Parathyroid adenoma (tissue), 2 donors: Measurements from ENCODE around the gene IL17RD.

Experiments used
- H2AFZ ChIP-seq: fragments of 300-600 bp; sonication (generic); one replicate; pipeline ENCODE4 v1.7.0; 2017; ENCODE audit warnings: antibody characterized with exemption, mild to moderate bottlenecking
- H3K27ac ChIP-seq: fragments of 300-600 bp; sonication (generic); one replicate; pipeline ENCODE4 v1.7.0; 2017
- H3K27me3 ChIP-seq: fragments of 300-600 bp; sonication (generic); one replicate; pipeline ENCODE4 v1.7.0; 2017; ENCODE audit warnings: low read length; ENCODE audit not compliant: control insufficient read depth, insufficient read depth
- H3K36me3 ChIP-seq: fragments of 300-600 bp; sonication (generic); one replicate; pipeline ENCODE4 v1.7.0; 2017; ENCODE audit warnings: low read length; ENCODE audit not compliant: control insufficient read depth, insufficient read depth
- H3K4me1 ChIP-seq: fragments of 300-600 bp; sonication (generic); one replicate; pipeline ENCODE4 v1.7.0; 2017; ENCODE audit warnings: control low read depth
- H3K4me2 ChIP-seq: fragments of 300-600 bp; sonication (generic); one replicate; pipeline ENCODE4 v1.7.0; 2017; ENCODE audit warnings: low read length
- H3K4me3 ChIP-seq: fragments of 300-600 bp; sonication (generic); one replicate; pipeline ENCODE4 v1.7.0; 2017; ENCODE audit warnings: low read depth, low read length
- H3K79me2 ChIP-seq: fragments of 300-600 bp; sonication (generic); one replicate; pipeline ENCODE4 v1.7.0; 2017; ENCODE audit warnings: control low read depth
- H3K9ac ChIP-seq: fragments of 300-600 bp; sonication (generic); one replicate; pipeline ENCODE4 v1.7.0; 2017; ENCODE audit warnings: mild to moderate bottlenecking
- H3K9me3 ChIP-seq: fragments of 300-600 bp; sonication (generic); one replicate; pipeline ENCODE4 v1.7.0; 2017; ENCODE audit warnings: low read length; ENCODE audit not compliant: control insufficient read depth
- CTCF ChIP-seq: fragments of 300-600 bp; sonication (generic); IDR thresholded peaks from one replicate; pipeline ENCODE4 v1.7.0; 2017; ENCODE audit warnings: antibody characterized with exemption, mild to moderate bottlenecking
- donor health status: primary hyperparathyroidism.

IL17RD gene

GRCh38 chr3:57151021-57151449, 14.1 kb downstream of the IL17RD start:
- Histone ChIP-seq H3K79me2 (no peaks in the 10 kb centered on the region), H3K9ac (no peak overlapping the region), H3K27ac (peak overlapping the region; percentile 78), H3K27me3 (no peaks in the 10 kb centered on the region), H3K9me3 (no peaks in the 10 kb centered on the region), H3K36me3 (no peaks in the 10 kb centered on the region), H3K4me1 (peaks cover 18% of the 10 kb centered on the region), H3K4me3 (no peak overlapping the region), H2AFZ (peak overlapping the region; percentile 12), H3K4me2 (peak overlapping the region; percentile 5)
- TF ChIP-seq CTCF, result no peak

- no peaks in the 10 kb centered on the region for H3K9me3 ChIP-seq
- no peaks in the 10 kb centered on the region for H3K27me3 ChIP-seq
- no peak overlapping the region for H3K4me2 ChIP-seq
- peak overlapping the region; percentile 12 for H2AFZ ChIP-seq
- H3K36me3 ChIP-seq, result no peaks in the 10 kb centered on the region
- no peak overlapping the region for H3K9ac ChIP-seq
- peaks cover 18% of the 10 kb centered on the region for H3K4me1 ChIP-seq
- no peak for TF ChIP-seq CTCF
- no peak overlapping the region for H3K4me3 ChIP-seq
- H3K27ac ChIP-seq, result peak overlapping the region; percentile 78
- no peaks in the 10 kb centered on the region for H3K79me2 ChIP-seq
These were observed 15.0 kb downstream of the IL17RD start for GRCh38 chr3:57150113-57150581.

GRCh38 chr3:57147071-57147470, 18.1 kb downstream of the IL17RD start:
- H3K4me1 ChIP-seq, result peaks cover 20% of the 10 kb centered on the region
- H3K27me3 ChIP-seq, result no peaks in the 10 kb centered on the region
- H3K27ac ChIP-seq, result no peak overlapping the region
- H3K4me3 ChIP-seq, result no peak overlapping the region
- no peaks in the 10 kb centered on the region for H3K79me2 ChIP-seq
- H2AFZ ChIP-seq, result no peak overlapping the region
- no peak for TF ChIP-seq CTCF
- H3K4me2 ChIP-seq, result no peak overlapping the region
- H3K9me3 ChIP-seq, result no peaks in the 10 kb centered on the region
- no peaks in the 10 kb centered on the region for H3K36me3 ChIP-seq
- H3K9ac ChIP-seq, result no peak overlapping the region

GRCh38 chr3:57145852-57146251, 19.3 kb downstream of the IL17RD start:
- Histone ChIP-seq H3K27me3 (no peaks in the 10 kb centered on the region), H3K9me3 (no peaks in the 10 kb centered on the region), H3K36me3 (no peaks in the 10 kb centered on the region), H3K4me2 (no peak overlapping the region), H3K79me2 (no peaks in the 10 kb centered on the region), H2AFZ (no peak overlapping the region), H3K4me1 (peaks cover 19% of the 10 kb centered on the region), H3K9ac (no peak overlapping the region), H3K4me3 (no peak overlapping the region), H3K27ac (no peak overlapping the region)
- no peak for TF ChIP-seq CTCF

GRCh38 chr3:57144952-57145351, 20.2 kb downstream of the IL17RD start:
- Histone ChIP-seq H2AFZ (no peak overlapping the region), H3K4me1 (peaks cover 14% of the 10 kb centered on the region), H3K27ac (no peak overlapping the region), H3K4me3 (no peak overlapping the region), H3K9ac (no peak overlapping the region), H3K4me2 (no peak overlapping the region), H3K9me3 (no peaks in the 10 kb centered on the region), H3K36me3 (no peaks in the 10 kb centered on the region), H3K79me2 (no peaks in the 10 kb centered on the region), H3K27me3 (no peaks in the 10 kb centered on the region)
- TF ChIP-seq CTCF, result no peak
